HEK293 (cell line): ENCODE results near the gene ZNF492.
"Not testable (repeated sequence)": the region's sequence is repeated elsewhere in the genome, so short reads cannot be mapped to it uniquely, and the experiment has no call there.

ENCODE experiments used
- CTCF ChIA-PET: fragments of 350-600 bp; formaldehyde crosslinking; extraction: SDS; loops from one replicate; lab custom pipeline; 2021; ENCODE audit warnings: antibody characterized with exemption; lab: Yijun Ruan, JAX
- POLR2A ChIA-PET: fragments of 300-600 bp; formaldehyde crosslinking; extraction: SDS; loops from one replicate; lab custom pipeline; 2020; ENCODE audit warnings: antibody characterized with exemption, inconsistent platforms; lab: Yijun Ruan, JAX
- H3K27ac ChIP-seq: fragments of 200-500 bp; sonication (Bioruptor generic); 2 replicates; pipeline ENCODE4 v1.5.1; 2014; ENCODE audit warnings: low read depth, low read length, control low read depth, inconsistent platforms; ENCODE audit errors: extremely low read depth
- H3K36me3 ChIP-seq, 2 experiments: fragments of 200-500 bp in 1 of 2; sonication (Bioruptor generic) in 1 of 2; 1 replicate in 1 of 2; 2 replicates in 1 of 2; pipeline ENCODE4 v1.5.1; 2014 to 2017; ENCODE audit warnings: inconsistent platforms in 2 of 2, low read length in 2 of 2; ENCODE audit not compliant: control insufficient read depth in 2 of 2, insufficient read depth in 1 of 2
- H3K4me1 ChIP-seq: fragments of 200-500 bp; sonication (Bioruptor generic); 2 replicates; pipeline ENCODE4 v1.5.1; 2014; ENCODE audit warnings: mild to moderate bottlenecking, low read length, inconsistent platforms; ENCODE audit not compliant: control insufficient read depth, insufficient read depth
- H3K4me3 ChIP-seq: 2 replicates; pipeline ENCODE4 v1.5.1; 2011; ENCODE audit warnings: low read depth, mild to moderate bottlenecking, control low read depth, low read length, moderate library complexity
- H3K9me3 ChIP-seq: fragments of 200-500 bp; sonication (Bioruptor generic); 2 replicates; pipeline ENCODE4 v1.5.1; 2014; ENCODE audit warnings: low read depth, low read length, inconsistent platforms; ENCODE audit not compliant: control insufficient read depth, insufficient read depth
- SP2 ChIP-seq: fragments of 450-650 bp; formaldehyde crosslinking; IDR thresholded peaks from 2 replicates; pipeline ENCODE4 v1.5.1; 2016; ENCODE audit warnings: missing biosample characterization, missing genetic modification characterization
- ZBTB1 ChIP-seq: fragments of 450-650 bp; formaldehyde crosslinking; IDR thresholded peaks from 2 replicates; pipeline ENCODE4 v1.5.1; 2016; ENCODE audit warnings: missing biosample characterization, missing genetic modification characterization
- ZBTB17 ChIP-seq: fragments of 450-650 bp; formaldehyde crosslinking; IDR thresholded peaks from 2 replicates; pipeline ENCODE4 v1.5.1; 2016; ENCODE audit warnings: missing biosample characterization, missing genetic modification characterization
- ZBTB8A ChIP-seq: fragments of 450-650 bp; formaldehyde crosslinking; IDR thresholded peaks from 2 replicates; pipeline ENCODE4 v1.5.1; 2016; ENCODE audit warnings: missing biosample characterization, missing genetic modification characterization
- ZFP69B ChIP-seq: fragments of 450-650 bp; formaldehyde crosslinking; IDR thresholded peaks from 2 replicates; pipeline ENCODE4 v1.5.1; 2016; ENCODE audit warnings: missing biosample characterization, missing genetic modification characterization
- ZNF10 ChIP-seq: fragments of 450-650 bp; formaldehyde crosslinking; IDR thresholded peaks from 2 replicates; pipeline ENCODE4 v1.5.1; 2017; ENCODE audit warnings: missing biosample characterization, missing genetic modification characterization
- ZNF16 ChIP-seq: fragments of 450-650 bp; formaldehyde crosslinking; IDR thresholded peaks from 2 replicates; pipeline ENCODE4 v1.5.1; 2016; ENCODE audit warnings: low read depth, missing biosample characterization, missing genetic modification characterization
- ZNF239 ChIP-seq: fragments of 450-650 bp; formaldehyde crosslinking; IDR thresholded peaks from 2 replicates; pipeline ENCODE4 v1.5.1; 2016; ENCODE audit warnings: missing biosample characterization, missing genetic modification characterization
- ZNF274 ChIP-seq, 2 experiments: fragments of 200-500 bp in 1 of 2; fragments of 450-650 bp in 1 of 2; sonication (Bioruptor generic) in 1 of 2; formaldehyde crosslinking in 1 of 2; IDR thresholded peaks; 2 replicates each; pipeline versions ENCODE4 v1.5.1 to v1.6.1; 2014 to 2016; ENCODE audit warnings: borderline replicate concordance in 1 of 2, inconsistent platforms in 1 of 2, low read length in 1 of 2, missing biosample characterization in 1 of 2, missing genetic modification characterization in 1 of 2
- ZNF549 ChIP-seq: fragments of 450-650 bp; IDR thresholded peaks from 2 replicates; pipeline ENCODE4 v1.5.1; 2018; ENCODE audit warnings: missing biosample characterization, missing genetic modification characterization, mild to moderate bottlenecking, inconsistent platforms, moderate library complexity
- ZNF558 ChIP-seq: fragments of 450-650 bp; formaldehyde crosslinking; IDR thresholded peaks from 2 replicates; pipeline ENCODE4 v1.5.1; 2016; ENCODE audit warnings: missing biosample characterization, missing genetic modification characterization
- ZNF707 ChIP-seq: fragments of 450-650 bp; formaldehyde crosslinking; IDR thresholded peaks from 2 replicates; pipeline ENCODE4 v1.5.1; 2016; ENCODE audit warnings: missing biosample characterization, missing genetic modification characterization
- ZNF76 ChIP-seq: fragments of 450-650 bp; formaldehyde crosslinking; IDR thresholded peaks from 2 replicates; pipeline ENCODE4; 2016; ENCODE audit warnings: low read depth, missing biosample characterization, missing genetic modification characterization, borderline replicate concordance
- ZNF777 ChIP-seq: fragments of 450-650 bp; formaldehyde crosslinking; IDR thresholded peaks from 2 replicates; pipeline ENCODE4 v1.5.1; 2017; ENCODE audit warnings: missing biosample characterization, missing genetic modification characterization, borderline replicate concordance
- ZNF791 ChIP-seq: fragments of 450-650 bp; formaldehyde crosslinking; IDR thresholded peaks from 2 replicates; pipeline ENCODE4 v1.5.1; 2016; ENCODE audit warnings: missing biosample characterization, missing genetic modification characterization
- ZSCAN23 ChIP-seq: fragments of 450-650 bp; formaldehyde crosslinking; IDR thresholded peaks from 2 replicates; pipeline ENCODE4 v1.5.1; 2016; ENCODE audit warnings: missing biosample characterization, missing genetic modification characterization
- TF ChIP-seq, protein P1 (sequence below): sonication (generic); formaldehyde crosslinking; IDR thresholded peaks from 2 replicates; pipeline ENCODE4 v1.8.1; 2022; ENCODE audit warnings: mild to moderate bottlenecking, moderate library complexity, missing genetic modification reagents
- TF ChIP-seq, protein P2 (sequence below): fragments of 450-650 bp; formaldehyde crosslinking; IDR thresholded peaks from 2 replicates; pipeline ENCODE4 v1.5.1; 2016; ENCODE audit warnings: missing biosample characterization, missing genetic modification characterization, borderline replicate concordance
- TF ChIP-seq, protein P3 (sequence below): fragments of 450-650 bp; formaldehyde crosslinking; IDR thresholded peaks from 2 replicates; pipeline ENCODE4 v1.5.1; 2016; ENCODE audit warnings: missing biosample characterization, missing genetic modification characterization
- TF ChIP-seq, protein P4 (sequence below): fragments of 450-650 bp; formaldehyde crosslinking; conservative IDR thresholded peaks from 2 replicates; pipeline ENCODE4 v1.5.1; 2016; ENCODE audit warnings: low read depth, missing biosample characterization, missing genetic modification characterization
- TF ChIP-seq, protein P5 (sequence below): fragments of 450-650 bp; formaldehyde crosslinking; conservative IDR thresholded peaks from 2 replicates; pipeline ENCODE4 v1.5.1; 2016; ENCODE audit warnings: low read depth, missing biosample characterization, missing genetic modification characterization

The ZNF492 gene

DNA sequence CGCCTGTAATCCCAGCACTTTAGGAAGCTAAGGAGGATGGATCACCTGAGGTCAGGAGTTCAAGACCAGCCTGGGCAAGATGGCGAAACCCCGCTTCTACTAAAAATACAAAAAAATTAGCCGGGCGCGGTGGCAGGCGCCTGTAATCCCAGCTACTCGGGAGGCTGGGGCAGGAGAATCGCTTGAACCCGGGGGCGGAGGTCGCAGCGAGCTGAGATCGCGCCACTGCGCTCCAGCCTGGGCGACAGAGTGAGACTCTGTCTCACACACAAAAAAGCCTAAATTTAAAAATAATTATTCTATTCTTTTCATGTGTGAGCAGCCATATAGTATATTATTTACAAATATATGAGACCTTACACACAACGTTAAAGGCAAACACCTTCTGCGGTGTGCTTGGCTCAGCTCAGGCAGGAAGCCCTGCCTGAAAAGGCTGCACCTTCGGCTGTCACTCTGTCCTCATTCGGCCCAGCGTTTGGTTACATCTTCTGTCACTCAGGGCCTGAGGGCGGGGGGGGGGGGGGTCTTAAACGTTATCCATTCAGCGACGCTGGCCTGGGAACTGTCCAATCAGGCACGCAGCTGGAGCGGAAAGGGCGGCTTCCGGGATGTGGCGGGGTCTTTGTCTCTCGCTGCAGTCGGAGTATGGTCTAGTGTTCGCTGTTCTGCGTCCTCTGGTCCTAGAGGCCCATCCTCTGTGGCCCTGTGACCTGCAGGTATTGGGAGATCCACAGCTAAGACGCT, at the start of gene ZNF492:
Gene ZNF492, plus strand, starts transcription at position 619 of the 744 bp plus-strand sequence. CDS start 19,076 bp downstream, outside the sequence.
- H3K27ac ChIP-seq, H3K9me3 ChIP-seq, H3K36me3 ChIP-seq, H3K4me1 ChIP-seq, CTCF ChIA-PET: not testable (repeated sequence)
- POLR2A ChIA-PET = interaction anchor here (0.6 to 1.0 kb wide), 3 partner anchors 762 to 1171 kb away, joined by 4 read pairs; no protein-coding TSS in a partner anchor
- TF ChIP-seq SP2 (tag by site-specific recombination) = peak; percentile 78
- TF ChIP-seq, protein P1, sequence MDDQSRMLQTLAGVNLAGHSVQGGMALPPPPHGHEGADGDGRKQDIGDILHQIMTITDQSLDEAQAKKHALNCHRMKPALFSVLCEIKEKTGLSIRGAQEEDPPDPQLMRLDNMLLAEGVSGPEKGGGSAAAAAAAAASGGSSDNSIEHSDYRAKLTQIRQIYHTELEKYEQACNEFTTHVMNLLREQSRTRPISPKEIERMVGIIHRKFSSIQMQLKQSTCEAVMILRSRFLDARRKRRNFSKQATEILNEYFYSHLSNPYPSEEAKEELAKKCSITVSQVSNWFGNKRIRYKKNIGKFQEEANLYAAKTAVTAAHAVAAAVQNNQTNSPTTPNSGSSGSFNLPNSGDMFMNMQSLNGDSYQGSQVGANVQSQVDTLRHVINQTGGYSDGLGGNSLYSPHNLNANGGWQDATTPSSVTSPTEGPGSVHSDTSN (CRISPR knock-in tag) = peak; percentile 25; the same call in 1 of the 2 replicates
- H3K4me3 ChIP-seq = peak within 1 kb of the TSS; percentile 70

DNA sequence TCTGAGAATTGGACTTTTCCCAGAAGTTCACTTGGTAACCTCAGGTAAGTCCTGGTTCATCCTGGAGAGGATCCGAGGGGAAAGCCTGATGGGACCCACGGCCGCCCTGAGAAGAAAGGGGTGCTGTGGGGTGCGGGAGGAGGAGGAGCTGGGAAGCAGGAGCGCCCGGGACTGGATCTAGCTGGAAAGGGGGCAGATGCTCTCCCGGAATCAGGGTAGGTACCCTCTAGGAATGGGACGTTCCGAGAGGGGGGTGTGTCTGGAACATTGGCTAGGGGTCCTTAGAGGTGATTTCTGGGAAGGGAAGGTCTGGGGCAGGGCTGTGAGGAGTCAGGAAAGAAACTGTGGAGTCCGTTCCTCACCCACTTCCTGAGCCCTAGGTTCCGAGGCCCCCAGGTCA, 38.7 kb upstream of the ZNF492 start:
- Histone ChIP-seq H3K4me1 (no peaks in the 10 kb centered on the region), H3K9me3 (no peaks in the 10 kb centered on the region), H3K27ac (no peak overlapping the region), H3K4me3 (no peak overlapping the region), H3K36me3 (no peaks in the 10 kb centered on the region)
- CTCF ChIA-PET = no interaction called here
- POLR2A ChIA-PET = no interaction called here
- TF ChIP-seq ZNF274 (IDR thresholded peaks at IDR 0.05; ENCODE audit: low read length) (no peak), ZNF274 (tag by site-specific recombination; IDR thresholded peaks at IDR 0.05; ENCODE audit: borderline replicate concordance) (no peak), ZNF791 (tag by site-specific recombination) (no peak), ZFP69B (tag by site-specific recombination) (no peak), ZNF76 (tag by site-specific recombination) (no peak), ZNF558 (tag by site-specific recombination) (no peak), ZSCAN23 (tag by site-specific recombination) (no peak), ZBTB8A (no peak), ZBTB1 (tag by site-specific recombination) (no peak), ZNF549 (no peak), ZBTB17 (no peak), ZNF707 (tag by site-specific recombination) (no peak), ZNF10 (tag by site-specific recombination) (no peak), ZNF16 (tag by site-specific recombination) (no peak), ZNF777 (tag by site-specific recombination) (no peak), ZNF239 (tag by site-specific recombination) (no peak)
- TF ChIP-seq, protein P2, sequence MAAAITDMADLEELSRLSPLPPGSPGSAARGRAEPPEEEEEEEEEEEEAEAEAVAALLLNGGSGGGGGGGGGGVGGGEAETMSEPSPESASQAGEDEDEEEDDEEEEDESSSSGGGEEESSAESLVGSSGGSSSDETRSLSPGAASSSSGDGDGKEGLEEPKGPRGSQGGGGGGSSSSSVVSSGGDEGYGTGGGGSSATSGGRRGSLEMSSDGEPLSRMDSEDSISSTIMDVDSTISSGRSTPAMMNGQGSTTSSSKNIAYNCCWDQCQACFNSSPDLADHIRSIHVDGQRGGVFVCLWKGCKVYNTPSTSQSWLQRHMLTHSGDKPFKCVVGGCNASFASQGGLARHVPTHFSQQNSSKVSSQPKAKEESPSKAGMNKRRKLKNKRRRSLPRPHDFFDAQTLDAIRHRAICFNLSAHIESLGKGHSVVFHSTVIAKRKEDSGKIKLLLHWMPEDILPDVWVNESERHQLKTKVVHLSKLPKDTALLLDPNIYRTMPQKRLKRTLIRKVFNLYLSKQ = no peak
- TF ChIP-seq, protein P3, sequence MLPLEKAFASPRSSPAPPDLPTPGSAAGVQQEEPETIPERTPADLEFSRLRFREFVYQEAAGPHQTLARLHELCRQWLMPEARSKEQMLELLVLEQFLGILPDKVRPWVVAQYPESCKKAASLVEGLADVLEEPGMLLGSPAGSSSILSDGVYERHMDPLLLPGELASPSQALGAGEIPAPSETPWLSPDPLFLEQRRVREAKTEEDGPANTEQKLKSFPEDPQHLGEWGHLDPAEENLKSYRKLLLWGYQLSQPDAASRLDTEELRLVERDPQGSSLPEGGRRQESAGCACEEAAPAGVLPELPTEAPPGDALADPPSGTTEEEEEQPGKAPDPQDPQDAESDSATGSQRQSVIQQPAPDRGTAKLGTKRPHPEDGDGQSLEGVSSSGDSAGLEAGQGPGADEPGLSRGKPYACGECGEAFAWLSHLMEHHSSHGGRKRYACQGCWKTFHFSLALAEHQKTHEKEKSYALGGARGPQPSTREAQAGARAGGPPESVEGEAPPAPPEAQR = no peak
- TF ChIP-seq, protein P4, sequence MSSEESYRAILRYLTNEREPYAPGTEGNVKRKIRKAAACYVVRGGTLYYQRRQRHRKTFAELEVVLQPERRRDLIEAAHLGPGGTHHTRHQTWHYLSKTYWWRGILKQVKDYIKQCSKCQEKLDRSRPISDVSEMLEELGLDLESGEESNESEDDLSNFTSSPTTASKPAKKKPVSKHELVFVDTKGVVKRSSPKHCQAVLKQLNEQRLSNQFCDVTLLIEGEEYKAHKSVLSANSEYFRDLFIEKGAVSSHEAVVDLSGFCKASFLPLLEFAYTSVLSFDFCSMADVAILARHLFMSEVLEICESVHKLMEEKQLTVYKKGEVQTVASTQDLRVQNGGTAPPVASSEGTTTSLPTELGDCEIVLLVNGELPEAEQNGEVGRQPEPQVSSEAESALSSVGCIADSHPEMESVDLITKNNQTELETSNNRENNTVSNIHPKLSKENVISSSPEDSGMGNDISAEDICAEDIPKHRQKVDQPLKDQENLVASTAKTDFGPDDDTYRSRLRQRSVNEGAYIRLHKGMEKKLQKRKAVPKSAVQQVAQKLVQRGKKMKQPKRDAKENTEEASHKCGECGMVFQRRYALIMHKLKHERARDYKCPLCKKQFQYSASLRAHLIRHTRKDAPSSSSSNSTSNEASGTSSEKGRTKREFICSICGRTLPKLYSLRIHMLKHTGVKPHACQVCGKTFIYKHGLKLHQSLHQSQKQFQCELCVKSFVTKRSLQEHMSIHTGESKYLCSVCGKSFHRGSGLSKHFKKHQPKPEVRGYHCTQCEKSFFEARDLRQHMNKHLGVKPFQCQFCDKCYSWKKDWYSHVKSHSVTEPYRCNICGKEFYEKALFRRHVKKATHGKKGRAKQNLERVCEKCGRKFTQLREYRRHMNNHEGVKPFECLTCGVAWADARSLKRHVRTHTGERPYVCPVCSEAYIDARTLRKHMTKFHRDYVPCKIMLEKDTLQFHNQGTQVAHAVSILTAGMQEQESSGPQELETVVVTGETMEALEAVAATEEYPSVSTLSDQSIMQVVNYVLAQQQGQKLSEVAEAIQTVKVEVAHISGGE (tag by site-specific recombination) = no peak
- TF ChIP-seq, protein P5, sequence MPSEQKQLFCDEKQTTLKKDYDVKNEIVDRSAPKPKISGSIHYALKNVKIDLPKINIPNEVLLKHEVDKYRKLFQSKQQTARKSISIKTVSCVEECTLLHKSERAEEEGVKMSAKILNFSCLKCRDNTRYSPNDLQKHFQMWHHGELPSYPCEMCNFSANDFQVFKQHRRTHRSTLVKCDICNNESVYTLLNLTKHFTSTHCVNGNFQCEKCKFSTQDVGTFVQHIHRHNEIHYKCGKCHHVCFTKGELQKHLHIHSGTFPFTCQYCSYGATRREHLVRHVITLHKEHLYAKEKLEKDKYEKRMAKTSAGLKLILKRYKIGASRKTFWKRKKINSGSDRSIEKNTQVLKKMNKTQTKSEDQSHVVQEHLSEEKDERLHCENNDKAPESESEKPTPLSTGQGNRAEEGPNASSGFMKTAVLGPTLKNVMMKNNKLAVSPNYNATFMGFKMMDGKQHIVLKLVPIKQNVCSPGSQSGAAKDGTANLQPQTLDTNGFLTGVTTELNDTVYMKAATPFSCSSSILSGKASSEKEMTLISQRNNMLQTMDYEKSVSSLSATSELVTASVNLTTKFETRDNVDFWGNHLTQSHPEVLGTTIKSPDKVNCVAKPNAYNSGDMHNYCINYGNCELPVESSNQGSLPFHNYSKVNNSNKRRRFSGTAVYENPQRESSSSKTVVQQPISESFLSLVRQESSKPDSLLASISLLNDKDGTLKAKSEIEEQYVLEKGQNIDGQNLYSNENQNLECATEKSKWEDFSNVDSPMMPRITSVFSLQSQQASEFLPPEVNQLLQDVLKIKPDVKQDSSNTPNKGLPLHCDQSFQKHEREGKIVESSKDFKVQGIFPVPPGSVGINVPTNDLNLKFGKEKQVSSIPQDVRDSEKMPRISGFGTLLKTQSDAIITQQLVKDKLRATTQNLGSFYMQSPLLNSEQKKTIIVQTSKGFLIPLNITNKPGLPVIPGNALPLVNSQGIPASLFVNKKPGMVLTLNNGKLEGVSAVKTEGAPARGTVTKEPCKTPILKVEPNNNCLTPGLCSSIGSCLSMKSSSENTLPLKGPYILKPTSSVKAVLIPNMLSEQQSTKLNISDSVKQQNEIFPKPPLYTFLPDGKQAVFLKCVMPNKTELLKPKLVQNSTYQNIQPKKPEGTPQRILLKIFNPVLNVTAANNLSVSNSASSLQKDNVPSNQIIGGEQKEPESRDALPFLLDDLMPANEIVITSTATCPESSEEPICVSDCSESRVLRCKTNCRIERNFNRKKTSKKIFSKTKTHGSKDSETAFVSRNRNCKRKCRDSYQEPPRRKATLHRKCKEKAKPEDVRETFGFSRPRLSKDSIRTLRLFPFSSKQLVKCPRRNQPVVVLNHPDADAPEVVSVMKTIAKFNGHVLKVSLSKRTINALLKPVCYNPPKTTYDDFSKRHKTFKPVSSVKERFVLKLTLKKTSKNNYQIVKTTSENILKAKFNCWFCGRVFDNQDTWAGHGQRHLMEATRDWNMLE (tag by site-specific recombination) = no peak
